A549 (cell line): Measurements from ENCODE around the gene GRID2. TPM values are rescaled to one million over a fixed set of nuclear protein-coding genes. Genes with fewer than 3 reads are reported as not detected.

ENCODE experiments used
- ATAC-seq, 2 experiments: fragments of 200-7000 bp in 1 of 2; fragments of >200 bp in 1 of 2; cut with Nextera tagmentation in 1 of 2; cut with Tn5 transposase in 1 of 2; 3 replicates each; pipeline versions ENCODE4 v1.8.0 to v1.9.1; 2018 to 2020; ENCODE audit warnings: mild to moderate bottlenecking in 1 of 2, moderate library complexity in 1 of 2
- CTCF ChIA-PET: fragments of 300-600 bp; sonication (Branson Sonifier 250); formaldehyde crosslinking; extraction: SDS; loops from one replicate; lab custom pipeline; 2021; ENCODE audit warnings: antibody characterized with exemption, inconsistent platforms; lab: Yijun Ruan, JAX
- POLR2A ChIA-PET: fragments of 350-600 bp; formaldehyde crosslinking; extraction: SDS; loops from one replicate; lab custom pipeline; 2021; ENCODE audit warnings: antibody characterized with exemption, inconsistent platforms; lab: Yijun Ruan, JAX
- DNase-seq, 2 experiments: peaks; one replicate each; pipeline versions ENCODE4 v3.0.0 to v3.0.0-alpha.2; 2011 to 2016; ENCODE audit warnings: low read depth in 1 of 2, low spot score in 1 of 2
- FAIRE-seq: peaks from 2 replicates; lab custom pipeline; 2011; peaks lifted over from hg19 to GRCh38; lab: Jason Lieb, UNC
- H3K27ac ChIP-seq, 2 experiments: fragments of >200 bp; sonication (Bioruptor Twin); formaldehyde crosslinking; 3 replicates each; pipeline ENCODE4 v1.5.1; 2016 to 2017
- H3K4me1 ChIP-seq: fragments of >200 bp; sonication (Bioruptor Twin); formaldehyde crosslinking; 3 replicates; pipeline ENCODE4 v1.6.1; 2016
- H3K4me2 ChIP-seq: fragments of >200 bp; sonication (Bioruptor Twin); formaldehyde crosslinking; 3 replicates; pipeline ENCODE4 v1.6.1; 2016
- H3K4me3 ChIP-seq: fragments of >200 bp; sonication (Bioruptor Twin); formaldehyde crosslinking; 3 replicates; pipeline ENCODE4 v1.5.1; 2016
- H3K9me3 ChIP-seq: fragments of >200 bp; sonication (Bioruptor Twin); formaldehyde crosslinking; 3 replicates; pipeline ENCODE4 v1.6.1; 2016
- BCL3 ChIP-seq: fragments of >200 bp; sonication (Bioruptor Twin); formaldehyde crosslinking; IDR thresholded peaks from 3 replicates; pipeline ENCODE4 v1.6.1; 2016
- BHLHE40 ChIP-seq: IDR thresholded peaks from 2 replicates; pipeline ENCODE4 v1.6.1; 2012; ENCODE audit warnings: low read depth, low read length, inconsistent platforms
- CBX2 ChIP-seq: fragments of 200-600 bp; sonication (generic); IDR thresholded peaks from 2 replicates; pipeline ENCODE4 v1.6.1; 2016; ENCODE audit warnings: low read depth, mild to moderate bottlenecking, borderline replicate concordance
- CHD2 ChIP-seq: fragments of 150-350 bp; IDR thresholded peaks from 2 replicates; pipeline ENCODE4 v1.6.1; 2014; ENCODE audit warnings: low read length; ENCODE audit not compliant: partially characterized antibody
- ELK1 ChIP-seq: fragments of 150-350 bp; IDR thresholded peaks from 2 replicates; pipeline ENCODE4 v1.6.1; 2014; ENCODE audit warnings: low read depth, mild to moderate bottlenecking, low read length
- FOSL2 ChIP-seq, 2 experiments: fragments of 450-650 bp in 1 of 2; fragments of >200 bp in 1 of 2; sonication (Bioruptor Twin) in 1 of 2; formaldehyde crosslinking; IDR thresholded peaks; 2 replicates each; pipeline versions ENCODE4 v1.5.0 to v1.6.1; 2016 to 2020; ENCODE audit warnings: mild to moderate bottlenecking in 1 of 2, moderate library complexity in 1 of 2
- HOXA7 ChIP-seq: fragments of 250-450 bp; sonication (Bioruptor Pico); IDR thresholded peaks from 2 replicates; pipeline ENCODE4 v1.5.0; 2020; ENCODE audit warnings: mild to moderate bottlenecking, moderate library complexity
- HOXB5 ChIP-seq: fragments of 250-450 bp; sonication (Bioruptor Pico); IDR thresholded peaks from 2 replicates; pipeline ENCODE4 v1.5.0; 2020; ENCODE audit warnings: mild to moderate bottlenecking, moderate library complexity
- MAFK ChIP-seq: fragments of 450-650 bp; IDR thresholded peaks from 2 replicates; pipeline ENCODE4 v1.6.1; 2014; ENCODE audit not compliant: partially characterized antibody
- MAZ ChIP-seq: fragments of 150-350 bp; IDR thresholded peaks from 2 replicates; pipeline ENCODE4 v1.6.1; 2014; ENCODE audit warnings: antibody characterized with exemption, low read depth, low read length, borderline replicate concordance
- NFE2L2 ChIP-seq: fragments of 150-350 bp; conservative IDR thresholded peaks from 2 replicates; pipeline ENCODE4 v1.6.1; 2014; ENCODE audit warnings: low read length
- NPAS2 ChIP-seq: fragments of 250-450 bp; sonication (Bioruptor Pico); IDR thresholded peaks from 2 replicates; pipeline ENCODE4 v1.8.0; 2022; ENCODE audit warnings: mild to moderate bottlenecking, moderate library complexity, borderline replicate concordance
- PBX3 ChIP-seq: IDR thresholded peaks from 2 replicates; pipeline ENCODE4 v1.6.1; 2012
- PHF8 ChIP-seq: fragments of 200-600 bp; sonication (generic); IDR thresholded peaks from 2 replicates; pipeline ENCODE4 v1.6.1; 2016; ENCODE audit warnings: low read depth, mild to moderate bottlenecking, antibody characterized with exemption, moderate library complexity, borderline replicate concordance
- RAD21 ChIP-seq, 2 experiments: fragments of >200 bp in 1 of 2; sonication (Bioruptor Twin) in 1 of 2; formaldehyde crosslinking in 1 of 2; IDR thresholded peaks in 1 of 2; conservative IDR thresholded peaks in 1 of 2; 2 replicates in 1 of 2; 3 replicates in 1 of 2; pipeline ENCODE4 v1.6.1; 2012 to 2018; ENCODE audit warnings: inconsistent platforms in 1 of 2
- RCOR1 ChIP-seq: fragments of 150-350 bp; IDR thresholded peaks from 2 replicates; pipeline ENCODE4 v1.6.1; 2014; ENCODE audit warnings: antibody characterized with exemption, low read length, low read depth
- REST ChIP-seq: fragments of 200-600 bp; sonication (generic); IDR thresholded peaks from 2 replicates; pipeline ENCODE4 v1.6.1; 2016; ENCODE audit warnings: antibody characterized with exemption, mild to moderate bottlenecking, moderate library complexity
- SREBF2 ChIP-seq: fragments of 450-650 bp; IDR thresholded peaks from 2 replicates; pipeline ENCODE4 v1.6.1; 2014; ENCODE audit warnings: mild to moderate bottlenecking, moderate library complexity
- ZC3H11A ChIP-seq: fragments of 450-650 bp; IDR thresholded peaks from 2 replicates; pipeline ENCODE4 v1.6.1; 2014; ENCODE audit warnings: antibody characterized with exemption, mild to moderate bottlenecking
- ZNF302 ChIP-seq: fragments of 250-450 bp; sonication (Bioruptor Pico); IDR thresholded peaks from 2 replicates; pipeline ENCODE4 v1.9.0; 2021; ENCODE audit warnings: inconsistent platforms, mild to moderate bottlenecking, moderate library complexity
- ZSCAN20 ChIP-seq: fragments of 250-450 bp; sonication (Bioruptor Pico); IDR thresholded peaks from 2 replicates; pipeline ENCODE4 v1.8.0; 2022; ENCODE audit warnings: mild to moderate bottlenecking, moderate library complexity
- WGBS: methylation state at CpG from one replicate; pipeline ENCODE4 v1.1.6; 2017; ENCODE audit errors: missing lambda C conversion rate; 5-methylcytosine and 5-hydroxymethylcytosine counted together
- polyA plus RNA-seq, 4 experiments: library from polyadenylated mRNA; depleted of rRNA in 3 of 4; stranded (reverse); fragments of >200 nt; fragmentation: RNase III in 1 of 4; extraction: RNeasy Plus Mini Kit Qiagen cat#74134 plus additional on column Dnase treatment in 1 of 4; gene quantifications; 2 replicates in 3 of 4; 3 replicates in 1 of 4; pipeline ENCODE4 v1.2.3, GENCODE V29; 2011 to 2017
- TF ChIP-seq, protein P1 (sequence below): fragments of 250-450 bp; sonication (Bioruptor Pico); IDR thresholded peaks from 2 replicates; pipeline ENCODE4 v1.5.0; 2021; ENCODE audit warnings: mild to moderate bottlenecking, moderate library complexity, borderline replicate concordance

GRID2 gene
- polyA plus RNA-seq, 2 of the 4 experiments (the other 2 are of a cell fraction), result not detected

- CTCF ChIA-PET, result no interaction called here
- Histone ChIP-seq H3K27ac (no peak overlapping the region), H3K4me2 (no peak overlapping the region), H3K9me3 (no peaks in the 10 kb centered on the region), H3K4me1 (0 out of 3 replicates have a peak, but pooled peaks cover 4% of the 10 kb centered on the region), H3K4me3 (no peak overlapping the region)
- FAIRE-seq (no peak), DNase-seq (no peak), ATAC-seq (no peak)
- 63% methylated on average over 2 of the region's 2 CpGs for WGBS
- POLR2A ChIA-PET, result no interaction called here
- TF ChIP-seq HOXB5 (CRISPR knock-in tag) (no peak), BHLHE40 (no peak), BCL3 (no peak), MAZ (no peak), ZNF302 (no peak), HOXA7 (no peak), CHD2 (no peak), RCOR1 (no peak), PHF8 (no peak), NFE2L2 (no peak)
Observed at GRCh38 chr4:93394545-93395081, 1090.8 kb downstream of the GRID2 start.

GRCh38 chr4:93396272-93396671 is 1092.5 kb downstream of the GRID2 start:
- Histone ChIP-seq H3K4me2 (peak overlapping the region; percentile 19; the same call in 2 of the 3 replicates), H3K4me1 (0 out of 3 replicates have a peak, but pooled peaks cover 4% of the 10 kb centered on the region), H3K9me3 (no peaks in the 10 kb centered on the region), H3K4me3 (no peak overlapping the region), H3K27ac (peak overlapping the region; percentile 33 to 45; a peak in 2 of 6 replicates)
- ATAC-seq, result no peak
- TF ChIP-seq MAFK (no peak), CBX2 (no peak), CHD2 (no peak), ZC3H11A (no peak), RAD21 (conservative IDR thresholded peaks at IDR 0.05 in 1 of 2, IDR thresholded peaks at IDR 0.05 in 1 of 2) (no peak), BHLHE40 (no peak), NPAS2 (CRISPR knock-in tag) (no peak), PBX3 (no peak), ZNF302 (no peak), ZSCAN20 (no peak), BCL3 (no peak), ELK1 (no peak), MAZ (no peak)
- DNase-seq, result peak in 1 of 2 experiments; percentile 6
- 62% methylated on average over 1 of the region's 1 CpG for WGBS
- ChIA-PET POLR2A (no interaction called here), CTCF (no interaction called here)
- no peak for FAIRE-seq

DNA sequence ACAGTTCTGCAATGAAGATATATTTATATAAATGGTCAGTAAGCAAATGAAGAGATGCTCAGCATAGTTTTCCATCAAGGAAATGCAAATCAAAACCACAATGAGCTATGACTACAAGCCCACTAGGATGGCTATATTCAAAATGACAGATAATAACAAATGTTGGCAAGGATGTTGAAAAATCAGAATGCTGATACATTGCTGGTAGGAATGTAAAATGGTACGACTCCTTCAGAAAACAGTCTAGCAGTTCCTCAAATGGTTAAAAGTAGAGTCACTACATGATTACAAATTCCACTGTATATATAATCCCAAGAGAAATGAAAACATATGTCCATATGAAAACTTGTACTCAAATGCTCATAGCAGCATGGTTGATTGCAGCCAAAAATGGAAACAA is 1099.8 kb downstream of the GRID2 start:
- 50% methylated on average over 1 of the region's 1 CpG for WGBS
- no peaks in the 10 kb centered on the region for H3K4me1 ChIP-seq
- ATAC-seq (no peak), FAIRE-seq (no peak), DNase-seq (no peak)
- H3K4me3 ChIP-seq, result no peak overlapping the region
- CTCF ChIA-PET, result no interaction called here
- no peak overlapping the region for H3K4me2 ChIP-seq
- H3K27ac ChIP-seq, result no peak overlapping the region
- POLR2A ChIA-PET, result no interaction called here
- no peaks in the 10 kb centered on the region for H3K9me3 ChIP-seq
- TF ChIP-seq ZC3H11A (no peak), RAD21 (conservative IDR thresholded peaks at IDR 0.05 in 1 of 2, IDR thresholded peaks at IDR 0.05 in 1 of 2) (no peak), REST (no peak), FOSL2 (IDR thresholded peaks at IDR 0.05) (no peak), FOSL2 (CRISPR knock-in tag; IDR thresholded peaks at IDR 0.05) (no peak), SREBF2 (no peak), PHF8 (no peak)
- TF ChIP-seq, protein P1, sequence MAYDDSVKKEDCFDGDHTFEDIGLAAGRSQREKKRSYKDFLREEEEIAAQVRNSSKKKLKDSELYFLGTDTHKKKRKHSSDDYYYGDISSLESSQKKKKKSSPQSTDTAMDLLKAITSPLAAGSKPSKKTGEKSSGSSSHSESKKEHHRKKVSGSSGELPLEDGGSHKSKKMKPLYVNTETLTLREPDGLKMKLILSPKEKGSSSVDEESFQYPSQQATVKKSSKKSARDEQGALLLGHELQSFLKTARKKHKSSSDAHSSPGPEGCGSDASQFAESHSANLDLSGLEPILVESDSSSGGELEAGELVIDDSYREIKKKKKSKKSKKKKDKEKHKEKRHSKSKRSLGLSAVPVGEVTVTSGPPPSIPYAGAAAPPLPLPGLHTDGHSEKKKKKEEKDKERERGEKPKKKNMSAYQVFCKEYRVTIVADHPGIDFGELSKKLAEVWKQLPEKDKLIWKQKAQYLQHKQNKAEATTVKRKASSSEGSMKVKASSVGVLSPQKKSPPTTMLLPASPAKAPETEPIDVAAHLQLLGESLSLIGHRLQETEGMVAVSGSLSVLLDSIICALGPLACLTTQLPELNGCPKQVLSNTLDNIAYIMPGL (CRISPR knock-in tag), result no peak
